SK-N-SH (cell line): ENCODE measurements around the gene CIROP. TPM values are rescaled to one million over a fixed set of nuclear protein-coding genes. Genes with fewer than 3 reads are reported as not detected.
"Not testable (repeated sequence)": the region's sequence is repeated elsewhere in the genome, so short reads cannot be mapped to it uniquely, and the experiment has no call there.

ENCODE experiments used
- CTCF ChIA-PET: fragments of 300-600, 350-600 bp; formaldehyde crosslinking; extraction: SDS; loops from one replicate; lab custom pipeline; 2021; lab: Yijun Ruan, JAX
- POLR2A ChIA-PET: fragments of 350-600 bp; sonication (Branson Sonifier 250); formaldehyde crosslinking; extraction: SDS; loops from one replicate; lab custom pipeline; 2020; ENCODE audit warnings: antibody characterized with exemption, inconsistent platforms; lab: Yijun Ruan, JAX
- DNase-seq: peaks from one replicate; pipeline ENCODE4 v3.0.0; 2012
- H2AFZ ChIP-seq: fragments of 200-600 bp; sonication (generic); 2 replicates; pipeline ENCODE4 v1.8.1; 2016; ENCODE audit warnings: antibody characterized with exemption, mild to moderate bottlenecking, low read depth
- H3F3A ChIP-seq: fragments of 200-600 bp; sonication (generic); replicated peaks from 2 replicates; pipeline ENCODE3; 2016; ENCODE audit warnings: antibody characterized with exemption, mild to moderate bottlenecking; ENCODE audit not compliant: insufficient read depth
- H3K27ac ChIP-seq, 2 experiments: fragments of 200-500 bp in 1 of 2; fragments of 200-600 bp in 1 of 2; sonication (Bioruptor generic) in 1 of 2; sonication (generic), shearing (Covaris generic) in 1 of 2; 2 replicates each; pipeline versions ENCODE4 v1.5.1 to v1.6.1; 2014 to 2016; ENCODE audit warnings: low read depth in 2 of 2, inconsistent platforms in 1 of 2, low read length in 1 of 2, mild to moderate bottlenecking in 1 of 2, mixed read lengths in 1 of 2
- H3K27me3 ChIP-seq: fragments of 200-600 bp; sonication (generic), shearing (Covaris generic); 2 replicates; pipeline ENCODE4 v1.6.1; 2016; ENCODE audit warnings: mixed run types; ENCODE audit not compliant: insufficient read depth
- H3K36me3 ChIP-seq, 2 experiments: fragments of 200-500 bp in 1 of 2; fragments of 200-600 bp in 1 of 2; sonication (Bioruptor generic) in 1 of 2; sonication (generic) in 1 of 2; replicated peaks in 1 of 2; 2 replicates each; pipeline versions ENCODE3 to v1.5.1; 2014 to 2016; ENCODE audit warnings: low read length in 1 of 2, mild to moderate bottlenecking in 1 of 2; ENCODE audit not compliant: insufficient read depth in 2 of 2, control insufficient read depth in 1 of 2
- H3K4me1 ChIP-seq, 2 experiments: fragments of 200-500 bp in 1 of 2; fragments of 200-600 bp in 1 of 2; sonication (Bioruptor generic) in 1 of 2; sonication (generic), shearing (Covaris generic) in 1 of 2; 2 replicates each; pipeline versions ENCODE4 v1.5.1 to v1.6.1; 2014 to 2016; ENCODE audit warnings: low read depth in 1 of 2, low read length in 1 of 2, mixed run types in 1 of 2; ENCODE audit not compliant: insufficient read depth in 2 of 2, control insufficient read depth in 1 of 2
- H3K4me2 ChIP-seq: fragments of 200-600 bp; sonication (generic), shearing (Covaris generic); 2 replicates; pipeline ENCODE4 v1.6.1; 2017; ENCODE audit warnings: mixed run types
- H3K4me3 ChIP-seq, 2 experiments: fragments of 200-500 bp in 1 of 2; fragments of 200-600 bp in 1 of 2; sonication (Bioruptor generic) in 1 of 2; sonication (generic), shearing (Covaris generic) in 1 of 2; 2 replicates each; pipeline versions ENCODE4 v1.5.1 to v1.8.1; 2014 to 2016; ENCODE audit warnings: low read depth in 2 of 2, inconsistent platforms in 1 of 2, low read length in 1 of 2, mild to moderate bottlenecking in 1 of 2, mixed read lengths in 1 of 2, moderate library complexity in 1 of 2
- H3K79me2 ChIP-seq: fragments of 200-600 bp; sonication (generic); 2 replicates; pipeline ENCODE4 v1.8.1; 2017; ENCODE audit warnings: mild to moderate bottlenecking; ENCODE audit not compliant: insufficient read depth
- H3K9ac ChIP-seq: fragments of 200-600 bp; sonication (generic); 2 replicates; pipeline ENCODE4 v1.6.1; 2017; ENCODE audit warnings: mixed run types
- H3K9me2 ChIP-seq: fragments of 200-600 bp; sonication (generic); 2 replicates; pipeline ENCODE4 v1.6.1; 2017; ENCODE audit warnings: mixed run types
- H3K9me3 ChIP-seq: fragments of 200-600 bp; sonication (generic); 2 replicates; pipeline ENCODE4 v1.6.1; 2017; ENCODE audit warnings: mixed run types, mild to moderate bottlenecking, moderate library complexity
- H4K20me1 ChIP-seq: fragments of 200-600 bp; sonication (generic); 2 replicates; pipeline ENCODE4 v1.6.1; 2017; ENCODE audit warnings: mild to moderate bottlenecking, mixed run types; ENCODE audit not compliant: insufficient read depth
- CHD2 ChIP-seq: fragments of 150-350 bp; IDR thresholded peaks from 2 replicates; pipeline ENCODE4 v1.6.1; 2018; ENCODE audit warnings: low read length; ENCODE audit not compliant: partially characterized antibody
- EP300 ChIP-seq, 2 experiments: IDR thresholded peaks; 2 replicates each; pipeline versions ENCODE4 v1.4.0 to v1.6.1; 2012; ENCODE audit warnings: borderline replicate concordance in 1 of 2, low read depth in 1 of 2, low read length in 1 of 2
- FOXJ3 ChIP-seq: sonication (generic); formaldehyde crosslinking; IDR thresholded peaks from 2 replicates; pipeline ENCODE4 v1.5.1; 2020; ENCODE audit warnings: mild to moderate bottlenecking, missing genetic modification reagents
- JUND ChIP-seq: IDR thresholded peaks from 2 replicates; pipeline ENCODE4 v1.4.0; 2012
- TEAD4 ChIP-seq: IDR thresholded peaks from 2 replicates; pipeline ENCODE4 v1.4.0; 2012; ENCODE audit warnings: mild to moderate bottlenecking, borderline replicate concordance; ENCODE audit not compliant: insufficient read depth
- WGBS: methylation state at CpG from one replicate; pipeline ENCODE4 v1.1.6; 2017; ENCODE audit warnings: low lambda C conversion rate; 5-methylcytosine and 5-hydroxymethylcytosine counted together
- polyA plus RNA-seq, 3 experiments: library from polyadenylated mRNA; depleted of rRNA; stranded (reverse); fragments of >200 nt; gene quantifications; 2 replicates each; pipeline ENCODE4 v1.2.3, GENCODE V29; 2012
- TF ChIP-seq, protein P1 (sequence below): IDR thresholded peaks from 2 replicates; pipeline ENCODE4 v1.6.1; 2012; ENCODE audit warnings: mild to moderate bottlenecking, low read depth, low read length, moderate library complexity

The CIROP gene
- polyA plus RNA-seq, 1 of the 3 experiments (the other 2 are of a cell fraction) = not detected

GRCh38 chr14:23109769-23110168, 5.0 kb upstream of the CIROP start:
- Histone ChIP-seq H4K20me1 (no peaks in the 10 kb centered on the region), H3K9ac (no peak overlapping the region), H3K4me2 (no peak overlapping the region), H3K4me1 (peaks cover 0 to 10% of the 10 kb centered on the region in 2 experiments; a peak in 3 of 4 replicates), H3K27me3 (peaks cover 11% of the 10 kb centered on the region; the same call in 1 of the 2 replicates), H3K9me2 (no peaks in the 10 kb centered on the region), H3K79me2 (no peaks in the 10 kb centered on the region), H3K4me3 (no peak overlapping the region), H2AFZ (no peak overlapping the region)
- no peak for DNase-seq
- POLR2A ChIA-PET = interaction anchor here (1.0 kb wide), 1 partner anchor 15 kb away, joined by 4 read pairs; the partner anchor contains the start of genes ACIN1 and C14orf119
- TF ChIP-seq, protein P1, sequence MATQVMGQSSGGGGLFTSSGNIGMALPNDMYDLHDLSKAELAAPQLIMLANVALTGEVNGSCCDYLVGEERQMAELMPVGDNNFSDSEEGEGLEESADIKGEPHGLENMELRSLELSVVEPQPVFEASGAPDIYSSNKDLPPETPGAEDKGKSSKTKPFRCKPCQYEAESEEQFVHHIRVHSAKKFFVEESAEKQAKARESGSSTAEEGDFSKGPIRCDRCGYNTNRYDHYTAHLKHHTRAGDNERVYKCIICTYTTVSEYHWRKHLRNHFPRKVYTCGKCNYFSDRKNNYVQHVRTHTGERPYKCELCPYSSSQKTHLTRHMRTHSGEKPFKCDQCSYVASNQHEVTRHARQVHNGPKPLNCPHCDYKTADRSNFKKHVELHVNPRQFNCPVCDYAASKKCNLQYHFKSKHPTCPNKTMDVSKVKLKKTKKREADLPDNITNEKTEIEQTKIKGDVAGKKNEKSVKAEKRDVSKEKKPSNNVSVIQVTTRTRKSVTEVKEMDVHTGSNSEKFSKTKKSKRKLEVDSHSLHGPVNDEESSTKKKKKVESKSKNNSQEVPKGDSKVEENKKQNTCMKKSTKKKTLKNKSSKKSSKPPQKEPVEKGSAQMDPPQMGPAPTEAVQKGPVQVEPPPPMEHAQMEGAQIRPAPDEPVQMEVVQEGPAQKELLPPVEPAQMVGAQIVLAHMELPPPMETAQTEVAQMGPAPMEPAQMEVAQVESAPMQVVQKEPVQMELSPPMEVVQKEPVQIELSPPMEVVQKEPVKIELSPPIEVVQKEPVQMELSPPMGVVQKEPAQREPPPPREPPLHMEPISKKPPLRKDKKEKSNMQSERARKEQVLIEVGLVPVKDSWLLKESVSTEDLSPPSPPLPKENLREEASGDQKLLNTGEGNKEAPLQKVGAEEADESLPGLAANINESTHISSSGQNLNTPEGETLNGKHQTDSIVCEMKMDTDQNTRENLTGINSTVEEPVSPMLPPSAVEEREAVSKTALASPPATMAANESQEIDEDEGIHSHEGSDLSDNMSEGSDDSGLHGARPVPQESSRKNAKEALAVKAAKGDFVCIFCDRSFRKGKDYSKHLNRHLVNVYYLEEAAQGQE = no peak
- TF ChIP-seq CHD2 (no peak), FOXJ3 (no peak), EP300 (IDR thresholded peaks at IDR 0.05; ENCODE audit: borderline replicate concordance in 1 of 2, low read depth in 1 of 2, low read length in 1 of 2) (no peak), JUND (no peak), TEAD4 (no peak)
- TF ChIP-seq, all 33 proteins: peak for 0
- Histone ChIP-seq H3F3A (peaks cover 3% of the 10 kb centered on the region), H3K27ac (no peak overlapping the region), H3K9me3 (no peaks in the 10 kb centered on the region), H3K36me3 (no peaks in the 10 kb centered on the region)
- CTCF ChIA-PET = interaction anchor here (1.1 to 19.7 kb wide), 4 partner anchors 10 to 74 kb away, joined by 3 to 495 read pairs (median 26); partner anchors contain the start of genes ACIN1, C14orf119, CEBPE and SLC7A8
- WGBS = 15% methylated on average over 1 of the region's 1 CpG

DNA sequence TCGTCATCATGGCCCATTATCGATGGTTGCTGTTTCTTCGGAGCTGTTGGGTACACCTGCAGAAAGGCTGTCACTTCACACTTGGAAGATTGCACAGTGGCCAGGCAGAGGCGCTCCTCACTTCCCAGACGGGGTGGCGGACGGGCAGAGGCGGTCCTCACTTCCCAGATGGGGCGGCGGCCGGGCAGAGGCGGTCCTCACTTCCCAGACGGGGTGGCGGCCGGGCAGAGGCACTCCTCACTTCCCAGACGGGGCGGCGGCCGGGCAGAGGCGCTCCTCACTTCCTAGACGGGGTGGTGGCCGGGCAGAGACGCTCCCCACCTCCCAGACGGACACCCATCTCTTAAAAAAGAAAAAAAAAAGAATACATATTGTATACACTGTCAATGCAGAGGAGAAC, 3.4 kb upstream of the CIROP start:
- POLR2A ChIA-PET = not testable (repeated sequence)

DNA sequence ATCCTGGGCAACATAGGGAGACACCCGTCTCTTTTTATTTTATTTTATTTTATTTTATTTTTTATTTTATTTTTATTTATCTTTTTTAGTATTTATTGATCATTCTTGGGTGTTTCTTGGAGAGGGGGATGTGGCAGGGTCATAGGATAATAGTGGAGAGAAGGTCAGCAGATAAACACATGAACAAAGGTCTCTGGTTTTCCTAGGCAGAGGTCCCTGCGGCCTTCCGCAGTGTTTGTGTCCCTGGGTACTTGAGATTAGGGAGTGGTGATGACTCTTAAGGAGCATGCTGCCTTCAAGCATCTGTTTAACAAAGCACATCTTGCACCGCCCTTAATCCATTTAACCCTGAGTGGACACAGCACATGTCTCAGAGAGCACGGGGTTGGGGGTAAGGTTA, 2.8 kb upstream of the CIROP start:
- H2AFZ ChIP-seq, H3F3A ChIP-seq, H3K4me3 ChIP-seq, H3K9ac ChIP-seq, H3K79me2 ChIP-seq, H3K4me2 ChIP-seq, H3K36me3 ChIP-seq, H3K27ac ChIP-seq, H4K20me1 ChIP-seq, H3K9me3 ChIP-seq, DNase-seq, H3K4me1 ChIP-seq, POLR2A ChIA-PET, H3K9me2 ChIP-seq: not testable (repeated sequence)
- CTCF ChIA-PET = interaction anchor here (19.7 kb wide), 1 partner anchor 76 kb away, joined by 495 read pairs; the partner anchor contains the start of gene SLC7A8
- 57% methylated on average over 4 of the region's 5 CpGs for WGBS
- H3K27me3 ChIP-seq = peaks cover 11% of the 10 kb centered on the region; the same call in 1 of the 2 replicates

More for the DNA sequence above, 3.4 kb upstream of the CIROP start:
- H3K36me3 ChIP-seq, H2AFZ ChIP-seq, H3K4me1 ChIP-seq, DNase-seq, H3K27ac ChIP-seq, H3K9me2 ChIP-seq, H3K4me2 ChIP-seq, H3K79me2 ChIP-seq, H3K9ac ChIP-seq, H3K4me3 ChIP-seq, H4K20me1 ChIP-seq, H3F3A ChIP-seq, H3K9me3 ChIP-seq: not testable (repeated sequence)
- H3K27me3 ChIP-seq = peaks cover 11% of the 10 kb centered on the region; the same call in 1 of the 2 replicates
- WGBS = 51% methylated on average over 19 of the region's 24 CpGs
- CTCF ChIA-PET = interaction anchor here (2.1 to 19.7 kb wide), 3 partner anchors 12 to 75 kb away, joined by 9 to 495 read pairs (median 43); partner anchors contain the start of genes CEBPE and SLC7A8
